GM10266 (cell line): ENCODE data around the gene PRSS2.
"Not testable (repeated sequence)": the region's sequence is repeated elsewhere in the genome, so short reads cannot be mapped to it uniquely, and the experiment has no call there.

Experiments used
- DNase-seq: peaks from one replicate; pipeline ENCODE4 v3.0.0; 2012; ENCODE audit errors: extremely low spot score
- CTCF ChIP-seq: IDR thresholded peaks from 2 replicates; pipeline ENCODE4 v1.5.1; 2012; ENCODE audit warnings: mild to moderate bottlenecking, low read depth; ENCODE audit not compliant: control insufficient read depth, insufficient read depth; ENCODE audit errors: missing control alignments

The PRSS2 gene

GRCh38 chr7:142770661-142771352 lies at the start of gene PRSS2:
Gene PRSS2 (plus strand): TSS chr7:142770970. CDS start chr7:142770983, 13 bp downstream.
- no peak for DNase-seq

GRCh38 chr7:142720986-142721385 lies 49.8 kb upstream of the PRSS2 start:
- DNase-seq, result no peak
- no peak for TF ChIP-seq CTCF

More at GRCh38 chr7:142770661-142771352, at the start of gene PRSS2:
- no peak for TF ChIP-seq CTCF

GRCh38 chr7:142722248-142722794 lies 48.4 kb upstream of the PRSS2 start:
- DNase-seq, result no peak
- TF ChIP-seq CTCF, result no peak

GRCh38 chr7:142733271-142733670 lies 37.5 kb upstream of the PRSS2 start:
- DNase-seq, result no peak
- no peak for TF ChIP-seq CTCF

GRCh38 chr7:142739923-142740492 lies 30.8 kb upstream of the PRSS2 start:
- no peak for DNase-seq
- TF ChIP-seq CTCF, result peak; percentile 4

GRCh38 chr7:142740786-142741185 lies 30.0 kb upstream of the PRSS2 start:
- TF ChIP-seq CTCF, result no peak
- no peak for DNase-seq

- DNase-seq, result not testable (repeated sequence)
Observed at GRCh38 chr7:142741932-142742331, 28.8 kb upstream of the PRSS2 start.

- no peak for TF ChIP-seq CTCF
- no peak for DNase-seq
Observed at GRCh38 chr7:142745091-142745635, 25.6 kb upstream of the PRSS2 start.
